Right kidney (tissue), 1 donor: ENCODE data around the gene CHST8.
A peak's percentile ranks its signal among the peaks of the same experiment; 100 is the strongest.

ENCODE experiments used
- DNase-seq: peaks from one replicate; pipeline ENCODE4 v3.0.0-alpha.2; 2016

CHST8 gene

DNA sequence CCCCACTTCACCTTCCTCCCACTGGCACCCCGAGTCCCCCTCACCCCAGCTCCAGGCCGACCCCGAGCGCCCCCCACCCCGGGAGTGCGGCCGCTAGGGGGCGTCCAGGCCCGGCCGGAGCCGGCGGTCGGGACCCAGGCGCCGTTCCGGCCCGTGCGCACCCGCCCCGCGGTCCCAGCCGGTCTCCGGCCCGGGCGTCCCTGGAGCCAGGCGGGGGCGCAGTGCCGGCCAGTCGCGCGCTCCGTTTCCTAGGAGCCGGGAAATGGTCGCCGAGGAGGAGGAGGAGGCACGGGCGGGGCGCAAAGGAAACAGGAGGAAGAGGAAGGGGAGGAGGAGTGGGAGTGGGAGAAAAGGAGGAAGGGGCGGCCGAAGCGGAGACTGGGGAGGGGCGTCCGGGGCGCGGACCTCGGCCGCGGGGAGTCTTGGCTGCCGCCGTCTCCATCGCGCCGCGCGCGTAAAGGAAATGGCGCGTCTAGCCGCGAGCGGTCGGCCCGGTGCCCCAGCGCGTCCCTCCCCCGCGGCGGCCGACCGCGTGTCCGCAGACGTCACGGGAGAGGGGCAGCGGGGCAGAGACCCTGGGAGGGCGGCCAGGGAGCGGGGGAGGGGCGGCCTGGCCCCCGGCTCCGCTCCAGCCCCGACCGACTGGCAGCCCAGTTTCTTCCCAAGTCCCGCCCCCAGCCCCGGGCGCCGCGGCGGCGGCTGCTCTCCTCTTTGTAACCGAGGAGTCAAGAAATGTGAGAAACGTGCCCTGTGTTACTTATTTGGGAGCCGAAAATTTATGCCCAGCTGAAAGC lies 173.8 kb downstream of the CHST8 start:
- DNase-seq: peak; percentile 95

DNA sequence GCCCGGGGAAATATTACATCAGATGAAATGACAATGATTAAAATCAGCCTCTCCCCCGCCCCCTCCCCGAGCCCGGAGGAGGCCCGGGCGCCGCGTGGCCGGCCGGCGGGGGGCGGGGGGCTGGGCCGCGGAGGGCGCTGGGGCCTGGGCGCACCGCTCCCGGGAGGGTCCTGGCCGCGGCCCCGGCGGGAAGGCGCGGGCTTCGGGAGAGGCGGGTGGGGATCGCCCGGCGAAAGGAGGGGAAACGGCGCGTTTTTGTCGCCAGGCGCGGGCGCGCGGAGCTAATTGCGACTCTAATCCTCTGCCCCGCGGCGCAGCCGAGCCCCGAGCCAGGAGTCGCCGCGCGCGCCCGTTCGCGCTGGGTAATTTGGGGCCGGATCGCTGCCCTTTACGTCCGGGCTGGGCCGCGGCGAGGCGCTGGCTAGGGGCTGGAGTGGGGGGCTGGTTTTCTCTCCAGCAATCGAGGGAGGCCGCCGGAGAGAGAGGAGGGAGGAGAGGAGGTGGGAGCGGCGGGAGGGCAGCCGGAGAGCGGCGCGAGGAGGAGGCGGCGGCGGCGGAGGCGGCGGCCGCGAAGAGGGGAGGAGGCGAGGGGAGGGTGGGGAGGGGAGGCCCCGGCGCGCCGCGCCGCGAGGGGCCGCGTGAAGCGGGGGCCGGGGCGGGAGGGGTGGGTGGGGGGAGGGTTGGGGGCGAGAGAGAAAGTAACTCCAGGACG lies 174.6 kb downstream of the CHST8 start, which contains the start of gene KCTD15:
Gene KCTD15, plus strand, starts transcription at position 707 of the 712 bp plus-strand sequence. CDS start 3,585 bp downstream, outside the sequence.
- DNase-seq: peak; percentile 94

DNA sequence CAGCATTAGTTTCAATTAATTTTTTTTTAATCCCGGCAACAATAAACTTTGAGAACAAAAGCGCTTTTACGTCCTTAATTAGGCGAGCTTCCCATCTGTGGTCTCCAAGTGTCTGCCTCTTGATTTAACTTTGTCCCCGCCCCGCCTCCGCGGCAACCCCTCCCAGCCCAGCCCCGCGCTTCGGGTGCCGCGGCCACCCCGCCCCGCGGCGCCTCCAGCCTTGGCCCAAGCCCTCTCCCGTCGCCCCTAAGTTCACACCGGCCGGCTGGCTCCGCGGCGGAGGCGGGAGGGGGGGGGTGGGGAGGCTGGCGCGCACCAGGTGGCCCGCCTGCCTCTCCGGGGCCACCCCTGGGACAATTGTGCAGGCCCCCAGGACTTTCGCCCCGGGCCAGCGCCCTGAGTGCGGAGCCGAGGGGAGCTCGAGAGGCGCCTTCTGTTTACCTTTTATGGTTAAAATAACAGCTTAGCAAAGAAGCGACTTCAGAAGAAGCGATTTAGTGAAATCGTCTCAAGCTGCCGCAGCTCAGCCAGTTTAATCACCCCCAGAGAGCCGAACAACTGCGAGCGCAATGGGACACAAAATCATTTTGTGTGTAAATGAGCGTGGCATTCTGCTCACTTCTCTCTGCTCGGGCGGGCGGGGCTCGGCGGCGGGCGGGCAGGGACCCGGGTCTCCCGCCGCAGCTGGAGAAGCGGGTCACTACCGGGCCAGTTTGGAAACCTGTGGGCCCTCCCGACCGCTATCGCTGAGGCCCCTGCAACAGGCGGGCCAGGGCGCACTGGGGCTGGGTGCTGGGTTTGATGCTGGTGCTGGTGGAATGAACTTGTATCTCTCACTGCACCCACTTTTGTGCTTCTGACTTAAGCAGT lies 176.3 kb downstream of the CHST8 start:
- DNase-seq: peak; percentile 73

DNA sequence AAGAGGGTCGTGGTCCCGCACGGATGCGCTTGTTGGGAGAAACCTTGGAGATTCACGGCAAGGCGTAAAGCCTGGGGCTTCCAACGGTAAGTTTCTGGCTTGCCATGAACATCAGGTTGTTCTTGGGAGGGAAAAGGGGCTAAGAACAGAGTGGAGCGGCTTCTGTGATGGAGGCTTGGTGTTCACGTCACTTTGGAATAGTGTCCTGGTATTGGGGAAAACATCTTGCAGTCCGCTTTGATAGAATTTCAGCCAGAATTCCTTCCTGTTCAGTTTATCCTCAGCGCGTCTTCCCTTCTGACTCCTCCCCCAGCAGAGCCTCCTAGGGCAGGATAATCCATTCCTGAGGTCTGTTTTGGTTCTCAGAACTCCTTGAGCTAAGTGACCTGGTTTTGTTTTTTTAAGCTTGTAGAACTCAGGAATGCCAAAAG lies 176.9 kb downstream of the CHST8 start:
- DNase-seq: no peak

GRCh38 chr19:33799476-33799875 lies 177.7 kb downstream of the CHST8 start:
- no peak for DNase-seq

GRCh38 chr19:33800012-33800680 lies 178.4 kb downstream of the CHST8 start:
- no peak for DNase-seq

DNA sequence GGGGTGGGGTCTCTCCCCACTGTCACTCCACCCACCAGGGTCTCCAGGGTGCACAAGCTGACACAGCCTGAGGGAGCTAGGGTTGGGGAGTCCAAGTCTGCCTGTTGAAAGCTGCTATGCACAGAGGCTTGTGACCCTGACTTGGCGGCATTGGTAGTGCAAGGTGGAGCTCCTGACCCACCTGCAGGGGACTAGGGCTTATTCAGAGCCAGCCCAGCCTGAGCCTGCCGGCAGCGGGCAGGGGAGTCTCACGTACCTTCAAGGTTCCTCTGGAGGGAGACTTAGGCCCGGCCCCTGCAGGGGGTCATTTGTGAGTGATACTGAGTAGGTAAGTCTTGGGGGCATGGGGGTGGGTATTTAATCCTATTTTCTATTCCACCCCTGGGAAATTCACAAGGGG lies 179.7 kb downstream of the CHST8 start:
- DNase-seq: no peak

DNA sequence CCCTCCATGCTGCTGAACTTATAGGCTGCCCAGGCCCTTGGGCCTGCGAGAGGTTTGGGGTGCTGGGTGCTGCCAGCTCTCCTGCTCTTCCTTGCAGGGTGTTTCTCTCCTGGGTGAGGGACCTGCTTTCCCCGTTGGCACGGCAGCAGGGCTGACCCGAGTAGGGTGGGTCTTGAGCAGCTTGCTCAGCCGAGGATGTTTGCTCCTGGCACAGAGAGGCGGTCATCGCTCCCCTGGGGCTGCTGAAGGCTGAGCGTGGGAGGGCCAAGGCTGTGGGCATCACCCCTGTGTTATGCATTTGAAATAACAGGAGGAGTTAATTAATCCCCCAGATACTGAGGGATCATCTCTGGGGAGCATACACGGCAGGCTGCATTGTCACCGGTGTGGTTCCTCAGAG lies 180.2 kb downstream of the CHST8 start:
- no peak for DNase-seq

GRCh38 chr19:33802801-33803200 lies 181.0 kb downstream of the CHST8 start:
- no peak for DNase-seq

DNA sequence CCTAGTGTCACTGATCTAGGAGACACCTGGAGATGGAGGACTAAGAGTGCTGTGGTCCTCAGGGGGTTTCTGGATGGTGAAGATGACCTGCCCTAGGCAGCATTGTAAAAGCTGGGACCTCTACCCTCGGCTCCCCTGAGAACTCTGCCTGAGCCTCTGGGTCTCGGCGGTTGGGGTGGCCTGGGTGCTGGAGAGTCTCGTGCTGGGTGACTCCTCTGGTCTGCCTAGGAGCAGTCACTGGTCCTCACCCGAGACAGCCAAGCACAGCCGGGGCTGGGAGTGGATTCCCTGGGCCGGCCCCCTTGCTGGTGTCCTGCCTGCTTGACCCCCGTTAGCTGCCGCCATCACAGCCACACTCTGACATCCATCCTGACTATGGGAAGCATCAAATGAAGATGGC lies 181.6 kb downstream of the CHST8 start:
- DNase-seq: no peak

- no peak for DNase-seq
Measured at GRCh38 chr19:33804021-33804799, 182.5 kb downstream of the CHST8 start.

DNA sequence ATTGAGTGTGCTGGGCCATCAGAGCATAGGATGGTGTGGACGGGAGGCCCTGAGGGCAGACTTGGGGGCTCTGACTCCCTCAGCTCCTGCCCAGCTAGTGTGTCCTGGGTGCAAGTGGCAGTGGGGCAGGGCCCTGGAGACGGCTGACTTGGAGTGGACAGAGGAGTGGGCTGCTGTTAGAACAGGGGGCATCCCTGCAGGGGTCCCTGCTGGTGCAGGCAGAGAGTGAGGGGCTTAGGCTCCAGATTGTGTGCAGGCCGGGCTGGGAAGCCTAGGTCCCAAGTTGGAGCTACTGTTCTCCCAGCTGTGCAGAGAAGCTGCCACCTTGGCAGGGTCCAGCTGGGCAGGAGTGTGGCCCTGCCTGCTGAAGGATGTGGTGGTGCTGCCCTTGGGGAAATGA lies 183.6 kb downstream of the CHST8 start:
- DNase-seq: no peak

DNA sequence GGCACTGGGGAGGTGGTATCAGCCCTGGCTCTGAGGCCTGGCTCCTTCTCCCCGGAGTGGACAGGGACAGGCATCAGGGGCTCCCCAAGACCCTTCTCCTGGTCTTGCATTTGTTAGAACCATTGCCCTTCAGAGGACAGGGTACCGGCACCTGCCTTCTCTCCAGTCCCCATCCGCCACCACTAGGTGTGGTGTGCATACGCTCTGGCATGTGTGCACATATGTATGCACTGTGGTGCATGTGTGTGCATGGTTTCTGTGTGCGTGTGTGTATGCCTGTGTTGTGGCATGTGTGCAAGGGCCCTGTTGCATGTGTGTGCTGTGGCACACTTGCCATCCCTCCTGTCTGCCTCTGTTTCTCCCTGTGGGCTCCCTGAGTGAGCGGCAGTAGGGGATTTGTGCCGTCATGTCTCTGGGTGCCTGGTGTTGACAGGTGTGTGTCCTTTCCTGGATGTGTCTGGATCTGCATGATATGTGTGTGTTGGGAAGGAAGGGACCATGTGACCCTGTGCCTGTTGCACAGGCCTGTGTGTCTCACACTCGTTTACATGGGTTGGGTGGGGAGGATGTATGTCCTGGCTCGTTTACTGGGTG lies 184.2 kb downstream of the CHST8 start:
- DNase-seq: no peak

DNA sequence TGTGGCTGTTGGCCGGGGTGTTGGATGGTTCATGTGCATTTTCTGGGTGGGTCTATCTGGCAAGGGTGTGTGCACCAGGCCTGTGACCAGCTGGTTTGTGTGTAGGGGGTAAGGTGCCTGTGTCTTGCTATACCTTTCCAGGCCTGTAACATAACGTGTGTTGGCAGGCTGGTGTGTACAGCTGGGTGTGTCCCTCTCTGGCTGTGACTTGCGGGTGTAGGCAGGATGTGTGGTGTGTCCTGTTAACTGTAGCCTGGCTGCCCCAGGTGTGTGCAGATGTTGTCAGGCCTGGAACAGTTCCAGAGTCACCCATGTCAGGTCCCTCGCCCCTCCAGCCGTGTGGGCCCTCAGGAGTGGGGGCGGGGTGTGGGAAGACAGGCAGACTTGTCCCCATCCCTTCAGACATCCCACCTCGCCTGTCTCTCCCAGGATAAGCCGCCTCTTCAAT lies 184.7 kb downstream of the CHST8 start:
- DNase-seq: no peak

GRCh38 chr19:33808399-33808798 lies 186.6 kb downstream of the CHST8 start:
- DNase-seq: no peak

GRCh38 chr19:33809960-33810359 lies 188.2 kb downstream of the CHST8 start:
- DNase-seq: no peak

GRCh38 chr19:33810821-33811220 lies 189.1 kb downstream of the CHST8 start:
- DNase-seq: no peak

DNA sequence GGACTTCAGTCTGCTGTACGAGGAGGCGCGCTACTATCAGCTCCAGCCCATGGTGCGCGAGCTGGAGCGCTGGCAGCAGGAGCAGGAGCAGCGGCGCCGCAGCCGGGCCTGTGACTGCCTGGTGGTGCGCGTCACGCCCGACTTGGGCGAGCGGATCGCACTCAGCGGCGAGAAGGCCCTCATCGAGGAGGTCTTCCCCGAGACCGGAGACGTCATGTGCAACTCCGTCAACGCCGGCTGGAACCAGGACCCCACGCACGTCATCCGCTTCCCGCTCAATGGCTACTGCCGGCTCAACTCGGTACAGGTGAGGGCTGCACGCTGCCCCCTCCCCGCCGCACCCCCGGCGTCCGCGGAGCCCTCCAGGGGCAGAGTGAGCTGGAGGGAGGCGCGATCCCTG lies 189.5 kb downstream of the CHST8 start:
- no peak for DNase-seq

DNA sequence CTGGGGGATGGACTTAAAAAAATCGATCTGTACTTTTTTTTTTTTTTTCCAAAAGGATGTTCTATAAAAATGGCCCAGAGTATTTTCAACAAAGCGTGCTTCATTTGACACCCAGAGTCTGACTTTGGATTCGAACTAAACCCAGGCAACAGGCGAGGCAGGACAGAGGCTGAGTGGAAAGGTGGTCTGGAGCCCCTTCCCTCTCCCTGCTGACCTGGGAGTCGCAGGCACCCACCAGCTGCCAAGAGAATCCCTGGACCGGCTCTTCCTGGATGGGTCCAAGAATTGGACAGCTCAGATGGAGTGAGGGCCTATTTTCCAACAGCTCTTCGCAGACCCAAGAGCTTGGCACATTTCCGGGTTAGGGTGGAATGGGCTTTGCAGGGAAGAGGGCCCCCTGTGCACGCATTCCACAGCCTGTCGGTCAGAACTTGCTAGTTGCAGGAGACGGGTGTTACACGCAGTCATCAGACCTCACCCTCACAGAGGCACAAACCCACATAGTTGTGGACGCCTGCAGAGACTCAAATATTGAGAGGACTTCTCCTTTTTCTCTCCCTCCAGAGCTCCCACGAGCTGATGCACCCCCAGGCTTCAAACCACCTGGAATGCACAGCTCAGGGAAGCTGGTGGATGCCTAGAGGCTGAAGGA lies 190.1 kb downstream of the CHST8 start:
- DNase-seq: no peak
